Osteoblast (primary cell): Measurements from ENCODE around the gene GPR149. TPM values are rescaled to one million over a fixed set of nuclear protein-coding genes. Genes with fewer than 3 reads are reported as not detected.

Experiments used
- DNase-seq: peaks from one replicate; pipeline ENCODE4 v3.0.0; 2011; ENCODE audit warnings: low spot score, mixed read lengths; ENCODE audit not compliant: insufficient read length; ENCODE audit errors: missing footprints
- H2AFZ ChIP-seq: 2 replicates; pipeline ENCODE4 v1.6.0; 2011; ENCODE audit warnings: mild to moderate bottlenecking, low read length
- H3K27ac ChIP-seq: 2 replicates; pipeline ENCODE4 v1.5.1; 2011; ENCODE audit warnings: mild to moderate bottlenecking, low read depth, low read length, moderate library complexity
- H3K27me3 ChIP-seq: 2 replicates; pipeline ENCODE4 v1.6.0; 2012; ENCODE audit warnings: mild to moderate bottlenecking, control low read depth, inconsistent platforms, low read length, moderate library complexity; ENCODE audit not compliant: insufficient read depth
- H3K36me3 ChIP-seq: 2 replicates; pipeline ENCODE4 v1.5.1; 2011; ENCODE audit warnings: mild to moderate bottlenecking, low read length, control low read depth, moderate library complexity; ENCODE audit not compliant: insufficient read depth
- H3K4me1 ChIP-seq: 2 replicates; pipeline ENCODE4 v1.5.1; 2011; ENCODE audit warnings: mild to moderate bottlenecking, low read length, control low read depth, moderate library complexity; ENCODE audit not compliant: insufficient read depth
- H3K4me2 ChIP-seq: 2 replicates; pipeline ENCODE4 v1.6.0; 2011; ENCODE audit warnings: mild to moderate bottlenecking, low read length; ENCODE audit not compliant: insufficient read depth
- H3K4me3 ChIP-seq: fragments of 200-600 bp; sonication (generic); 3 replicates; pipeline ENCODE4 v1.5.1; 2012; ENCODE audit warnings: mild to moderate bottlenecking, low read length, inconsistent platforms; ENCODE audit not compliant: insufficient read depth
- H3K79me2 ChIP-seq: 2 replicates; pipeline ENCODE4 v1.6.0; 2012; ENCODE audit warnings: mild to moderate bottlenecking, low read length, control low read depth, inconsistent platforms; ENCODE audit not compliant: insufficient read depth
- H3K9me3 ChIP-seq: 2 replicates; pipeline ENCODE4 v1.5.1; 2011; ENCODE audit warnings: low read depth, low read length, control low read depth
- H4K20me1 ChIP-seq: 2 replicates; pipeline ENCODE4 v1.6.0; 2012; ENCODE audit warnings: mild to moderate bottlenecking, low read length, control low read depth; ENCODE audit not compliant: insufficient read depth
- total RNA-seq: library from RNA; depleted of rRNA; stranded (reverse); fragments of >200 nt; gene quantifications from 2 replicates; pipeline ENCODE4 v1.2.3, GENCODE V29; 2012
- TF ChIP-seq, protein P1 (sequence below): IDR thresholded peaks from 2 replicates; pipeline ENCODE4 v1.5.1; 2011; ENCODE audit warnings: mild to moderate bottlenecking, low read depth, low read length, moderate library complexity; ENCODE audit errors: extremely low read depth

The GPR149 gene
- total RNA-seq, 1 donor = not detected

DNA sequence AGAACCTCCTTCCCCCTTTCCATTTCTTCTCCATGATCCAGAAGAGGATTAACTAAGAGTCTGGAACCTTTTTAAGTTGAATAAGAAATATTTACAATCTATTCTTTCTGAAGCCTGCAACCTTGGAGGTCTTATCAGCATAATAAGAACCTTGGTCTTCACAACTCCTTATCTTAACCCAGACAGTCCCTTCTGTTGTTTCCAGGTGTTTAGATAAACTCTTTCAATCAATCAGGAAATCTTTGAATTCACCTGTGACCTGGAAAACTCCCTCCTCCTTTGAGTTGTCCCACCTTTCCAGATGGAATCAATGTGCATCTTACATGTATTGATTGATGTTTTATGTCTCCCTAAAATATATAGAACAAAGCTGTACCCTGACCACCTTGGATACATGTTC, 102.1 kb downstream of the GPR149 start:
- Histone ChIP-seq H3K4me2 (no peak overlapping the region), H3K27me3 (no peaks in the 10 kb centered on the region), H3K4me3 (no peak overlapping the region), H3K36me3 (no peaks in the 10 kb centered on the region), H3K27ac (no peak overlapping the region), H4K20me1 (no peaks in the 10 kb centered on the region), H3K4me1 (no peaks in the 10 kb centered on the region), H2AFZ (no peak overlapping the region), H3K79me2 (peaks cover 15% of the 10 kb centered on the region), H3K9me3 (no peaks in the 10 kb centered on the region)
- TF ChIP-seq, protein P1, sequence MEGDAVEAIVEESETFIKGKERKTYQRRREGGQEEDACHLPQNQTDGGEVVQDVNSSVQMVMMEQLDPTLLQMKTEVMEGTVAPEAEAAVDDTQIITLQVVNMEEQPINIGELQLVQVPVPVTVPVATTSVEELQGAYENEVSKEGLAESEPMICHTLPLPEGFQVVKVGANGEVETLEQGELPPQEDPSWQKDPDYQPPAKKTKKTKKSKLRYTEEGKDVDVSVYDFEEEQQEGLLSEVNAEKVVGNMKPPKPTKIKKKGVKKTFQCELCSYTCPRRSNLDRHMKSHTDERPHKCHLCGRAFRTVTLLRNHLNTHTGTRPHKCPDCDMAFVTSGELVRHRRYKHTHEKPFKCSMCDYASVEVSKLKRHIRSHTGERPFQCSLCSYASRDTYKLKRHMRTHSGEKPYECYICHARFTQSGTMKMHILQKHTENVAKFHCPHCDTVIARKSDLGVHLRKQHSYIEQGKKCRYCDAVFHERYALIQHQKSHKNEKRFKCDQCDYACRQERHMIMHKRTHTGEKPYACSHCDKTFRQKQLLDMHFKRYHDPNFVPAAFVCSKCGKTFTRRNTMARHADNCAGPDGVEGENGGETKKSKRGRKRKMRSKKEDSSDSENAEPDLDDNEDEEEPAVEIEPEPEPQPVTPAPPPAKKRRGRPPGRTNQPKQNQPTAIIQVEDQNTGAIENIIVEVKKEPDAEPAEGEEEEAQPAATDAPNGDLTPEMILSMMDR = no peak
- DNase-seq = no peak

DNA sequence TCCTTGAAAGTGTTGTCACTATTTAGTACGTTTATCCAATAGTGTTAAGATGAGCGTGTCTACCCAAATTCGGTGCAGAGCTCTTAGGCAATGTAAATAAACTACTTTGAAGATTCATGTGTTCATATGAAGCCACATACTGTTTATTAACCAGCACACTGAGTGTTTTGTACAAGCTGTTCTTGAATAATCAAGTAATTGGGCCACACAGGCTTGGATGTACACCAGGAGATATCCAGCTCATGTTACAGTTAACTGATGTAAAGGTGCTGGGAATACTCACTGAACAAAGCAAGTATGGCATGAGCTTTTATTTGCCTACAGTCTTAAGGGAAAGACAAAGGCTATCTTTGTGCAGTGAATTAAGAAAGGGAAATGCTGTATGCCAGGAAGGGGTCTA, 105.1 kb downstream of the GPR149 start:
- Histone ChIP-seq H3K4me1 (peaks cover 6% of the 10 kb centered on the region), H3K27me3 (no peaks in the 10 kb centered on the region), H3K36me3 (no peaks in the 10 kb centered on the region), H2AFZ (peak overlapping the region; percentile 89), H3K9me3 (no peaks in the 10 kb centered on the region), H3K27ac (peak overlapping the region; percentile 95), H3K4me2 (peak overlapping the region; percentile 70), H3K79me2 (peaks cover 45% of the 10 kb centered on the region), H4K20me1 (peaks cover 12% of the 10 kb centered on the region), H3K4me3 (peak overlapping the region; percentile 85)
- TF ChIP-seq, protein P1 = no peak
- DNase-seq = no peak

DNA sequence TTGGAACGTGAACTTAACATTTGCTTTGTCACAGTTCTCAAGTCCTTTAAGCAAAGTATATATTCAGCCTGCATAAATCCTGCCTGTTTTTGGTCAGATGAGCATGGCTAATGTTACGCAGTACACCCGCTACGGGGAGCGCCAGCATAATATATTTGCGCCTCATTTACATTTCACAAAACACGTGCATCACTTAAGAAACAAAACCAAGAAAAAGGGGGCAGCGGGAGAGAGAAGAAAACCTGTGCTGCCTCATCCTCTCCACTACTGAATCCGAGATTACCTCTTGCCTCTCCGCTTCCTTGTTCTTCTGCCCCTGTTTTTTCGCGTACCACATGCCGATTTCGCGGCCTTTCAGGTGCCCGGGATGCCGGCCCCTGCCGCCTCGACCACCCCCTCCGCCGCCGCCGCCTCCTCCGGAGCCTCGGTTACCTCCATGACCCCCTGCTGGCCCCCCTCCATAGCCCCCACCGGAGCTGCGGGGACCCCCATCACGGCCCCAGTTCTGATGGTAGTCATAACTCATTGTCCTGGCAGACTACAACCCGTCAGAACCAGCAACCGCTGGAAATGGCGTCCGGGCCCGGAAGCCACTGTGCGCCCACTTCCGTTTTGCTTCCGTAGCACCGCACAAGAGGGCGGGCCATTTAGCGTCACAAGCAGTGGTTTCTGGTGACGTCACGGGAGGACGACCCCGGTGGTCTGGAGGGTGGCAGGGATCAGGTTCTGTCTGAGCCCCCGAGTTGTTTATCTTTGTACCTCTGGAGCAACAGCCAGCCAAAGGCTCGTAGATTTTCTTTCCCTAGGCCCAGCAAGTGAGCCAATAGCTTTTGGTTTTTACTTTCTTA, 105.9 kb downstream of the GPR149 start, which contains the start of gene DHX36:
TSS of gene DHX36 (minus strand) at position 597 of the 848 bp plus-strand sequence. CDS start at position 526, 71 bp downstream.
- Histone ChIP-seq H3K9me3 (no peaks in the 10 kb centered on the region), H2AFZ (peak within 1 kb of the TSS; percentile 89), H4K20me1 (peaks cover 18% of the 10 kb centered on the region), H3K36me3 (no peaks in the 10 kb centered on the region), H3K4me3 (peak within 1 kb of the TSS; percentile 85), H3K4me1 (peaks cover 6% of the 10 kb centered on the region), H3K27ac (peak within 1 kb of the TSS; percentile 95), H3K27me3 (no peaks in the 10 kb centered on the region), H3K4me2 (peak within 1 kb of the TSS; percentile 94), H3K79me2 (peaks cover 53% of the 10 kb centered on the region)
- TF ChIP-seq, protein P1 = no peak
- peak; percentile 93 for DNase-seq
